ENCODE measurements around the gene NEDD4. TPM values are rescaled to one million over a fixed set of nuclear protein-coding genes. Genes with fewer than 3 reads are reported as not detected.

The NEDD4 gene
- polyA plus RNA-seq, 1 donor (not counting 4 experiments of a cell fraction or from before 2014, with no cell fraction given): 24.3 TPM

- H3K4me2 ChIP-seq (ENCODE audit: control insufficient read depth, extremely low read depth, insufficient read depth, low read depth, low read length): no peak overlapping the region
- no peak overlapping the region for H3K27ac ChIP-seq (ENCODE audit: control insufficient read depth, insufficient read depth, low read length)
- dilution Hi-C loops (cut with MboI; ENCODE audit: extremely low pct_ligation_motif_present, low sequenced_read_pairs): no loop called here
- H3K79me2 ChIP-seq (ENCODE audit: control insufficient read depth, insufficient read depth, low read length): peaks cover 62% of the 10 kb centered on the region
- H3K9ac ChIP-seq (ENCODE audit: control insufficient read depth, extremely low read depth, insufficient read depth, low read length): no peak overlapping the region
- peaks cover 2 to 8% of the 10 kb centered on the region in 2 experiments for H3K36me3 ChIP-seq (ENCODE audit: control insufficient read depth in 2 of 2, extremely low read depth in 1 of 2, insufficient read depth in 2 of 2, low read length in 2 of 2)
- no peaks in the 10 kb centered on the region for H3K9me3 ChIP-seq (ENCODE audit: control insufficient read depth, low read depth, low read length)
- H2AFZ ChIP-seq (ENCODE audit: control insufficient read depth, low read length): no peak overlapping the region
- H4K20me1 ChIP-seq (ENCODE audit: control insufficient read depth, extremely low read depth, insufficient read depth, low read length): no peaks in the 10 kb centered on the region
- no peak for FAIRE-seq
- peaks cover 11% of the 10 kb centered on the region for H3K4me1 ChIP-seq (ENCODE audit: control insufficient read depth, extremely low read depth, insufficient read depth, low read length)
- no peak for DNase-seq (ENCODE audit: low read depth, low spot score)
- H3K27me3 ChIP-seq (ENCODE audit: control insufficient read depth, extremely low read depth, insufficient read depth, low read length): no peaks in the 10 kb centered on the region
- H3K4me3 ChIP-seq (ENCODE audit: control insufficient read depth in 2 of 3, extremely low read depth in 1 of 3, insufficient read depth in 2 of 3, low read depth in 1 of 3, low read length in 3 of 3): no peak overlapping the region
- no peaks in the 10 kb centered on the region for H3K9me1 ChIP-seq (ENCODE audit: control insufficient read depth, extremely low read depth, insufficient read depth, low read length)
- TF ChIP-seq EZH2 (IDR thresholded peaks at IDR 0.05; ENCODE audit: low read length) (no peak), CTCF (optimal IDR thresholded peaks at IDR 0.05 in 1 of 3, IDR thresholded peaks at IDR 0.05 in 1 of 3, conservative IDR thresholded peaks at IDR 0.05 in 1 of 3; ENCODE audit: extremely low read depth in 1 of 3, insufficient read depth in 2 of 3, low read length in 3 of 3) (no peak)
These were observed 23.8 kb downstream of the NEDD4 start for GRCh38 chr15:55969582-55969981.

- H3K27me3 ChIP-seq (ENCODE audit: control insufficient read depth, extremely low read depth, insufficient read depth, low read length): no peaks in the 10 kb centered on the region
- H3K4me2 ChIP-seq (ENCODE audit: control insufficient read depth, extremely low read depth, insufficient read depth, low read depth, low read length): no peak overlapping the region
- H3K36me3 ChIP-seq (ENCODE audit: control insufficient read depth in 2 of 2, extremely low read depth in 1 of 2, insufficient read depth in 2 of 2, low read length in 2 of 2): peaks cover 2 to 9% of the 10 kb centered on the region in 2 experiments
- H3K9me3 ChIP-seq (ENCODE audit: control insufficient read depth, low read depth, low read length): no peaks in the 10 kb centered on the region
- H2AFZ ChIP-seq (ENCODE audit: control insufficient read depth, low read length): no peak overlapping the region
- no peak overlapping the region for H3K4me3 ChIP-seq (ENCODE audit: control insufficient read depth in 2 of 3, extremely low read depth in 1 of 3, insufficient read depth in 2 of 3, low read depth in 1 of 3, low read length in 3 of 3)
- no peak for DNase-seq (ENCODE audit: low read depth, low spot score)
- H4K20me1 ChIP-seq (ENCODE audit: control insufficient read depth, extremely low read depth, insufficient read depth, low read length): no peaks in the 10 kb centered on the region
- H3K4me1 ChIP-seq (ENCODE audit: control insufficient read depth, extremely low read depth, insufficient read depth, low read length): peaks cover 11% of the 10 kb centered on the region
- H3K79me2 ChIP-seq (ENCODE audit: control insufficient read depth, insufficient read depth, low read length): peaks cover 56% of the 10 kb centered on the region
- H3K27ac ChIP-seq (ENCODE audit: control insufficient read depth, insufficient read depth, low read length): no peak overlapping the region
- H3K9me1 ChIP-seq (ENCODE audit: control insufficient read depth, extremely low read depth, insufficient read depth, low read length): no peaks in the 10 kb centered on the region
- H3K9ac ChIP-seq (ENCODE audit: control insufficient read depth, extremely low read depth, insufficient read depth, low read length): no peak overlapping the region
- dilution Hi-C loops (cut with MboI; ENCODE audit: extremely low pct_ligation_motif_present, low sequenced_read_pairs): no loop called here
- no peak for TF ChIP-seq CTCF (optimal IDR thresholded peaks at IDR 0.05 in 1 of 3, IDR thresholded peaks at IDR 0.05 in 1 of 3, conservative IDR thresholded peaks at IDR 0.05 in 1 of 3; ENCODE audit: extremely low read depth in 1 of 3, insufficient read depth in 2 of 3, low read length in 3 of 3)
- TF ChIP-seq EZH2 (IDR thresholded peaks at IDR 0.05; ENCODE audit: low read length): no peak
- no peak for FAIRE-seq
These were observed 24.5 kb downstream of the NEDD4 start for GRCh38 chr15:55968923-55969322.

All from keratinocyte (primary cell).